HG03571 (cell line): ENCODE data around the gene VWA2.
"Not testable (repeated sequence)": the region's sequence is repeated elsewhere in the genome, so short reads cannot be mapped to it uniquely, and the experiment has no call there.

Source experiments
- ATAC-seq: cut with Tn5 transposase; IDR thresholded peaks from one replicate; pipeline ENCODE4 v1.9.1; 2021; ENCODE audit not compliant: unreplicated experiment

Gene VWA2

GRCh38 chr10:114313866-114314265 is 74.8 kb downstream of the VWA2 start:
- no peak for ATAC-seq

- no peak for ATAC-seq
Measured at GRCh38 chr10:114315566-114316420, 76.7 kb downstream of the VWA2 start.

- no peak for ATAC-seq
Measured at GRCh38 chr10:114316744-114317143, 77.7 kb downstream of the VWA2 start.

GRCh38 chr10:114319406-114320248 is 80.6 kb downstream of the VWA2 start:
- no peak for ATAC-seq

- ATAC-seq = no peak
Measured at GRCh38 chr10:114320249-114321116, 81.4 kb downstream of the VWA2 start.

- no peak for ATAC-seq
Measured at GRCh38 chr10:114322344-114322743, 83.3 kb downstream of the VWA2 start.

GRCh38 chr10:114323023-114323422 is 84.0 kb downstream of the VWA2 start:
- no peak for ATAC-seq

- no peak for ATAC-seq
Measured at GRCh38 chr10:114326795-114327194, 87.7 kb downstream of the VWA2 start.

GRCh38 chr10:114327537-114328440 is 88.7 kb downstream of the VWA2 start:
- no peak for ATAC-seq

GRCh38 chr10:114328441-114328812 is 89.4 kb downstream of the VWA2 start:
- no peak for ATAC-seq

GRCh38 chr10:114328874-114329273 is 89.8 kb downstream of the VWA2 start:
- no peak for ATAC-seq

- ATAC-seq = no peak
Measured at GRCh38 chr10:114329634-114330365, 90.7 kb downstream of the VWA2 start.

GRCh38 chr10:114332301-114333192 is 93.5 kb downstream of the VWA2 start:
- no peak for ATAC-seq

GRCh38 chr10:114333441-114333840 is 94.4 kb downstream of the VWA2 start:
- ATAC-seq = not testable (repeated sequence)

GRCh38 chr10:114334301-114334700 is 95.2 kb downstream of the VWA2 start:
- no peak for ATAC-seq

- no peak for ATAC-seq
Measured at GRCh38 chr10:114335614-114336013, 96.6 kb downstream of the VWA2 start.

- no peak for ATAC-seq
Measured at GRCh38 chr10:114336823-114337509, 97.9 kb downstream of the VWA2 start.
